Rectal smooth muscle tissue (tissue), 1 donor: ENCODE results near the gene IGSF9.
"Not testable (repeated sequence)": the region's sequence is repeated elsewhere in the genome, so short reads cannot be mapped to it uniquely, and the experiment has no call there.

Source experiments
- H3K27ac ChIP-seq: one replicate; pipeline ENCODE4 v1.7.0; 2013; ENCODE audit warnings: low read depth, low read length, inconsistent platforms
- H3K27me3 ChIP-seq: one replicate; pipeline ENCODE4 v1.7.0; 2013; ENCODE audit warnings: low read length; ENCODE audit not compliant: control insufficient read depth, insufficient read depth
- H3K36me3 ChIP-seq: one replicate; pipeline ENCODE4 v1.7.0; 2013; ENCODE audit warnings: low read length; ENCODE audit not compliant: control insufficient read depth, insufficient read depth
- H3K4me1 ChIP-seq: one replicate; pipeline ENCODE4 v1.7.0; 2013; ENCODE audit warnings: low read length; ENCODE audit not compliant: control insufficient read depth, insufficient read depth
- H3K4me3 ChIP-seq: one replicate; pipeline ENCODE4 v1.7.0; 2013; ENCODE audit warnings: low read length
- H3K9ac ChIP-seq: one replicate; pipeline ENCODE4 v1.7.0; 2013; ENCODE audit warnings: low read length

The IGSF9 gene

DNA sequence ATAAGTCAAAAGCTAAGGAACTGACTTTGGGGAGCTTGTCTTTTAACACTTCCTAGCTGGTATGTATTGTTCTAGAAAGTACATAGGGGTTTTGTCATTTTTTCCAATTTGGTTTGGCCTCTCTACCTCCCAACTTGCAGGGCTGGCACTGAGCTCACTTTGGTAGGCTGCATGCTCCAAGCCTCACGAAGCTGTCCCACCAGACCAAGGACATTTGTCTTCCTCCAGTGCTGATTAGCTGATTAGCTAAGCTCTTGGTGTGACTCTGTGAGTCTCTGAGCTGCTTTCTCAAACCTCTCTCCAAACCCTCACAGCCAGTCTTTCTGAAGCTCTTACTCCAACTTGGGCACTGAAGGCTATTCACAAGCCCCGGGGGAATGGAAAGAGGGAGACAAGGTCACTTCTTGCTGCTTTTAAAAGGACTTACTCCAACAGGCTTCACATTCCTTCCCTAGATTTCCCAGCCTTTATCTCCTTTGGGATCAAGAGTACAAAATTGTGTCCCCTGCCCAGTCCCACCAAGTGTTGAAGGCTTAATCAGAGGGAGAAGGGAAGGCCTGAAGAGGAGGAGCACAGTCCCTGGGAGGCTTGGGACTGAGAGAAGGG lies 44.6 kb downstream of the IGSF9 start:
- Histone ChIP-seq H3K27me3 (no peaks in the 10 kb centered on the region), H3K9ac (no peak overlapping the region), H3K4me1 (no peaks in the 10 kb centered on the region), H3K36me3 (no peaks in the 10 kb centered on the region), H3K27ac (no peak overlapping the region), H3K4me3 (no peak overlapping the region)

DNA sequence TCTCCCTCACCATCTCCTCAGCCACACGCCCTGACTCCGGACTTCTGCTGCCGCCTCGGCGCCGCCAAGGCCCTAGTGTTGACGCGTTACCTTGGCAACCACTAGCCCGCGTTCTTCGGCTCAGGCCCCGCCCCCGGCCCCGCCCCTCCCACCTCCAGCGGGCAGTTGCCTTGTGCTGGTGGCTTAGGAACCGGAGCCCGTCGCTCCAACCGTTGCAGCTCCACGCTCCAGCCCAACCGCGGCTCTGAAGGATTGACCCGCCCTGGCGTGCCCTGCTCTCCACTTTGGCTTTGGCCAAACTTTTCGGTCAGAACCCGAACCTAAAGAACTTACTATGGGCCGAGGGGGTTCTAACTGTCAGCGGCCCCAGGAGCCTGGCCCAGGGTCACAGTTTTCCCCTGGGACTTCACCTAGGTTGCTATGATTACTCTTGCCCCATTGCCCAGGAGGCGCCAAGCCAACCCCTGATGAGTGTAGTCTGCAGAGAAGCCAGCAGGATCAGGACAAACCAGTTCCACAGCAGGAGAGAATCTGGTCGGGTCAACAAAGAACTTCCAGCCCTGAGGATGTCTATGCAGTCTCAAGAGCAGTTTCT lies 45.2 kb downstream of the IGSF9 start, which contains the start of gene CFAP45:
TSS of gene CFAP45 (minus strand) at position 80 of the 595 bp plus-strand sequence. CDS start at position 13, 67 bp downstream.
- peak within 1 kb of the TSS; percentile 35 for H3K4me3 ChIP-seq
- H3K36me3 ChIP-seq: no peaks in the 10 kb centered on the region
- H3K9ac ChIP-seq: no peak within 1 kb of the TSS
- no peaks in the 10 kb centered on the region for H3K27me3 ChIP-seq
- H3K27ac ChIP-seq: no peak within 1 kb of the TSS
- H3K4me1 ChIP-seq: no peaks in the 10 kb centered on the region

DNA sequence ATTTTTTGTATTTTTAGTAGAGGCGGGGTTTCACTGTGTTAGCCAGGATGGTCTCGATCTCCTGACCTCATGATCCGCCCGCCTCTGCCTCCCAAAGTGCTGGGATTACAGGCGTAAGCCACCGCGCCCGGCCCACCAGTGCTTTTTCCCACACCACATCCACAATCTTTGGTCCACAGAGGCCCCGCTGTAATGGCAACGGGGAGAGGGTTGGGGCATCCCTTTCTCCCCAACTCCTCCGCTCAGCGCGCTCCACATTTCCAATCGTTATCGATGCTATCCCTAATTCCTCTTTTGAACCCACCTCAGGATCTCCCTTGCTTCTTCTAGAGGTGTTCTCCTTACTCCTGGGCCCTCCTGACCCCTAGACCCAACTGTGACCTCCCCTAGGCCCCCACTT lies 45.8 kb downstream of the IGSF9 start:
- H3K4me1 ChIP-seq, H3K9ac ChIP-seq, H3K4me3 ChIP-seq, H3K27me3 ChIP-seq, H3K36me3 ChIP-seq, H3K27ac ChIP-seq: not testable (repeated sequence)

DNA sequence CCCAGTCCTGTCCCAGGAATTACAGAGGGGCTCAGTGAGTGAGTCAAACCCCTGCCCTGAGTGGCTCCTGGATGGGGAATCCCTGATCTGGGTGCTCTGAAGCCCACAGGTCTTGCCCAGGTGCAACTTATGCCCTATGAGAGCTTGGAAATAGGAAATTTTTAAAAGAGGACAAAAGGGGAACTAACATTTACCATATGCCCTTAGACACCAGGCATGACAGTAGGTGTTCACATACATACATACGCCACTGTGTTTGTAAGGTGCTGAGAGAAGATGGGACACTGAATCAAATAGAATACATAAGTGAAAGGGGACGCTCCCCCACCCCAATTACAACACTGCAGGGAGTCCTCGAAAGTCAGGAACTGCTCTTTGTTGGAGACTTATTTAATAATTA lies 46.9 kb downstream of the IGSF9 start:
- Histone ChIP-seq H3K27me3 (no peaks in the 10 kb centered on the region), H3K4me1 (no peaks in the 10 kb centered on the region), H3K27ac (no peak overlapping the region)

DNA sequence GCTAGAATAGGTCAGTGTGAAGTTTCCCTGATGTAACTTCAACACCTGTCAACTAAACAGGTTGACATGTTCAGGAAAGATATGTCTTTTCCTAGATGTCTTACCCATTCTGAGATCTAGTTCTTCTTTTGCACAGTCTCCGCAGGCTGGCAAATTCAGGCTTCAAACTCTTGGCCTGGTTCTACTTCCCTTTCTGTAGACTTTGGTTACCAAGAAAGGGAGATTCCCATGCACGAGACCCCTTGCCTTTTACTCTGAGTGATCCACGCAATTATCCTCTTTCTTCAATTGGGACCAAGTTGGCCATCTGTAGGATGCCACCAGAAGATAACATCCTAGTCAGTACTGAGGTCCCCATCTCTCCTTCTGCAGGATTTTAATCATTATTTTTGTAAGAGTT lies 47.5 kb downstream of the IGSF9 start:
- Histone ChIP-seq H3K36me3 (no peaks in the 10 kb centered on the region), H3K9ac (no peak overlapping the region), H3K27me3 (no peaks in the 10 kb centered on the region), H3K27ac (no peak overlapping the region), H3K4me3 (no peak overlapping the region), H3K4me1 (no peaks in the 10 kb centered on the region)

More for the DNA sequence above, 46.9 kb downstream of the IGSF9 start:
- H3K36me3 ChIP-seq: no peaks in the 10 kb centered on the region
- H3K9ac ChIP-seq: no peak overlapping the region
- H3K4me3 ChIP-seq: no peak overlapping the region

- no peak overlapping the region for H3K27ac ChIP-seq
These were observed 48.9 kb downstream of the IGSF9 start for GRCh38 chr1:159896546-159896930.

DNA sequence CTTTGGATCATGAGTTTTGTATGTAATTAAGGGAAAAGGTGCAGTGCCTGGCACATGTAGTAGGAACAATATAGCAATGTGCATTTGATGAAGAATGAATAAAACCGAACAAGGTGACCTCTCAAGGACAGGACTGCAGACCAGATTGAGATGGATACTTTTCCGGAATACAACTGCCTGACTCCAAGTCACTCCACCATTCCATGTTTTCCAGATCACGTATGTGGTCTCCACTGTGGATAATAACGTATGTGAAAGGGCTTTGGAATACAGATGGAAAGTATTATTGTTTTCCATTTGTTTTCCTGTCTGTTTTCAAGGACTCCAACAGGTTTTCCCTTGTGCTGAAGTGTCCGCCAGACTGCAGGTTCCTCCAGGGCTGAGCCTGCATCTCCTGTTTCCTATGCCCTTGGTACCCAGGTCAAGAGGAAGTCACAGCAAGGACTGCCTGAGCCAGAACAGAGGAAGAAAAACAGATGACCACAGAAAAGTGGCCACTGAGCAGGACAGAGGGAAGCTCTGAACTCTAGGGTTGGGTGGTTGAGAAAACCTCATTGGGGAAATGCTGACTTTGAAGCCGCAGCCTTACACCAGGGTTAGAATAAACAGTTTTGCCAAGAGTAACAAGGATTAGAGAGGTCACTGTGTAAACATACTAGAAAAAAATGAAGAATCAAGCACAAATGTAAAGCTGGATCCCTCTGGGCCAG lies 49.4 kb downstream of the IGSF9 start:
- no peak overlapping the region for H3K4me3 ChIP-seq
- no peaks in the 10 kb centered on the region for H3K4me1 ChIP-seq
- no peaks in the 10 kb centered on the region for H3K27me3 ChIP-seq
- H3K27ac ChIP-seq: no peak overlapping the region
- no peaks in the 10 kb centered on the region for H3K36me3 ChIP-seq
- no peak overlapping the region for H3K9ac ChIP-seq

More at GRCh38 chr1:159896546-159896930, 48.9 kb downstream of the IGSF9 start:
- H3K4me1 ChIP-seq: no peaks in the 10 kb centered on the region
- no peaks in the 10 kb centered on the region for H3K36me3 ChIP-seq
- no peaks in the 10 kb centered on the region for H3K27me3 ChIP-seq
- H3K9ac ChIP-seq: no peak overlapping the region
- H3K4me3 ChIP-seq: no peak overlapping the region

DNA sequence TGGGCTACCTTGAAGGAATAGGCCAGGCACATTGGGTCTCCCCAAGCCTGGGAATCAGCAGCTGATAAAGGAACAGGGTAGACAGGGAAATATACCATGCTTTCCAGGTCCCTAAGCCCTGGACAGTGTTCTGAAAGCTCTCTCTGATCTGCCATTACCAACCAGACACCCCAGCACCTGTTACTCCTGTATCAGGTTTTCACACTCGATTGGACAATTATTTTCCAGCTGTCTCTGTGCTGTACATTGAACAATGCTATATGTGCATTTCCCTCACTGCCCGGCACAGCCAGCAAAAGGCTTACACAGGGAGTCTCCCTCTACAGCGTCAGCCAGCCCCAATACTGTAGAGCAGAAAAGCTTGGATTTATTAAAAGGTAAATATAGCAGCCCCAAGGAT lies 50.1 kb downstream of the IGSF9 start:
- Histone ChIP-seq H3K27me3 (no peaks in the 10 kb centered on the region), H3K4me3 (no peak overlapping the region), H3K4me1 (no peaks in the 10 kb centered on the region), H3K27ac (no peak overlapping the region), H3K9ac (no peak overlapping the region), H3K36me3 (no peaks in the 10 kb centered on the region)

DNA sequence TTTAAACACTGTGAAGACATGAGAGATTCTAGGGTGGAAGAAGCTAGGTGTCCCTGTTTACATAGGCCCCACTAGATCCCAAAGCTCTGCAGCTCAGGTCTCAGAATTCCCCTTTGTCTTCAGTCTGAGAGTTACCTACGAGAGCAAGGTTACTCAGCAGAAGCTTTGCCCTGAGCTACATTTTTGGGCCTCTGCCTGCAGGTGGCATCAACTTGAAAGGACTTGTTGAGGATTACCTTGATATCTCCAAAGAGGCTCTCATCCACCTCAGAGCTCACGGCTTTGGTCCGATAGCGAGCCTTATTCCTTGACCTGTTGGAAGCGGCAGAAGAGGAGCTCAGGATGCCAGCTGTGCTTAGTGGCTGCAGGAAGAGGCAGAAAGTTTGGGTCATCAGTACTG lies 52.5 kb downstream of the IGSF9 start:
- H3K4me1 ChIP-seq: no peaks in the 10 kb centered on the region
- no peak overlapping the region for H3K4me3 ChIP-seq
- no peaks in the 10 kb centered on the region for H3K27me3 ChIP-seq
- H3K36me3 ChIP-seq: no peaks in the 10 kb centered on the region
- no peak overlapping the region for H3K27ac ChIP-seq
- no peak overlapping the region for H3K9ac ChIP-seq

GRCh38 chr1:159891275-159892157 lies 53.9 kb downstream of the IGSF9 start:
- no peak overlapping the region for H3K27ac ChIP-seq
- H3K4me1 ChIP-seq: no peaks in the 10 kb centered on the region
- no peaks in the 10 kb centered on the region for H3K36me3 ChIP-seq
- no peaks in the 10 kb centered on the region for H3K27me3 ChIP-seq
- H3K4me3 ChIP-seq: no peak overlapping the region
- no peak overlapping the region for H3K9ac ChIP-seq

- Histone ChIP-seq H3K4me1 (no peaks in the 10 kb centered on the region), H3K4me3 (no peak overlapping the region), H3K9ac (no peak overlapping the region), H3K27me3 (no peaks in the 10 kb centered on the region), H3K36me3 (no peaks in the 10 kb centered on the region), H3K27ac (no peak overlapping the region)
These were observed 55.0 kb downstream of the IGSF9 start for GRCh38 chr1:159890390-159890789.

GRCh38 chr1:159889821-159890252 lies 55.6 kb downstream of the IGSF9 start:
- Histone ChIP-seq H3K27me3 (no peaks in the 10 kb centered on the region), H3K9ac (no peak overlapping the region), H3K4me1 (no peaks in the 10 kb centered on the region), H3K36me3 (no peaks in the 10 kb centered on the region), H3K4me3 (no peak overlapping the region), H3K27ac (no peak overlapping the region)
